SK-N-SH (cell line): ENCODE measurements around the gene ETS1. TPM values are rescaled to one million over a fixed set of nuclear protein-coding genes. Genes with fewer than 3 reads are reported as not detected.

Source experiments
- CTCF ChIA-PET: fragments of 300-600, 350-600 bp; formaldehyde crosslinking; extraction: SDS; loops from one replicate; lab custom pipeline; 2021; lab: Yijun Ruan, JAX
- POLR2A ChIA-PET: fragments of 350-600 bp; sonication (Branson Sonifier 250); formaldehyde crosslinking; extraction: SDS; loops from one replicate; lab custom pipeline; 2020; ENCODE audit warnings: antibody characterized with exemption, inconsistent platforms; lab: Yijun Ruan, JAX
- DNase-seq: peaks from one replicate; pipeline ENCODE4 v3.0.0; 2012
- H2AFZ ChIP-seq: fragments of 200-600 bp; sonication (generic); 2 replicates; pipeline ENCODE4 v1.8.1; 2016; ENCODE audit warnings: antibody characterized with exemption, mild to moderate bottlenecking, low read depth
- H3F3A ChIP-seq: fragments of 200-600 bp; sonication (generic); replicated peaks from 2 replicates; pipeline ENCODE3; 2016; ENCODE audit warnings: antibody characterized with exemption, mild to moderate bottlenecking; ENCODE audit not compliant: insufficient read depth
- H3K27ac ChIP-seq, 2 experiments: fragments of 200-500 bp in 1 of 2; fragments of 200-600 bp in 1 of 2; sonication (Bioruptor generic) in 1 of 2; sonication (generic), shearing (Covaris generic) in 1 of 2; 2 replicates each; pipeline versions ENCODE4 v1.5.1 to v1.6.1; 2014 to 2016; ENCODE audit warnings: low read depth in 2 of 2, inconsistent platforms in 1 of 2, low read length in 1 of 2, mild to moderate bottlenecking in 1 of 2, mixed read lengths in 1 of 2
- H3K27me3 ChIP-seq: fragments of 200-600 bp; sonication (generic), shearing (Covaris generic); 2 replicates; pipeline ENCODE4 v1.6.1; 2016; ENCODE audit warnings: mixed run types; ENCODE audit not compliant: insufficient read depth
- H3K36me3 ChIP-seq, 2 experiments: fragments of 200-500 bp in 1 of 2; fragments of 200-600 bp in 1 of 2; sonication (Bioruptor generic) in 1 of 2; sonication (generic) in 1 of 2; replicated peaks in 1 of 2; 2 replicates each; pipeline versions ENCODE3 to v1.5.1; 2014 to 2016; ENCODE audit warnings: low read length in 1 of 2, mild to moderate bottlenecking in 1 of 2; ENCODE audit not compliant: insufficient read depth in 2 of 2, control insufficient read depth in 1 of 2
- H3K4me1 ChIP-seq, 2 experiments: fragments of 200-500 bp in 1 of 2; fragments of 200-600 bp in 1 of 2; sonication (Bioruptor generic) in 1 of 2; sonication (generic), shearing (Covaris generic) in 1 of 2; 2 replicates each; pipeline versions ENCODE4 v1.5.1 to v1.6.1; 2014 to 2016; ENCODE audit warnings: low read depth in 1 of 2, low read length in 1 of 2, mixed run types in 1 of 2; ENCODE audit not compliant: insufficient read depth in 2 of 2, control insufficient read depth in 1 of 2
- H3K4me2 ChIP-seq: fragments of 200-600 bp; sonication (generic), shearing (Covaris generic); 2 replicates; pipeline ENCODE4 v1.6.1; 2017; ENCODE audit warnings: mixed run types
- H3K4me3 ChIP-seq, 2 experiments: fragments of 200-500 bp in 1 of 2; fragments of 200-600 bp in 1 of 2; sonication (Bioruptor generic) in 1 of 2; sonication (generic), shearing (Covaris generic) in 1 of 2; 2 replicates each; pipeline versions ENCODE4 v1.5.1 to v1.8.1; 2014 to 2016; ENCODE audit warnings: low read depth in 2 of 2, inconsistent platforms in 1 of 2, low read length in 1 of 2, mild to moderate bottlenecking in 1 of 2, mixed read lengths in 1 of 2, moderate library complexity in 1 of 2
- H3K79me2 ChIP-seq: fragments of 200-600 bp; sonication (generic); 2 replicates; pipeline ENCODE4 v1.8.1; 2017; ENCODE audit warnings: mild to moderate bottlenecking; ENCODE audit not compliant: insufficient read depth
- H3K9ac ChIP-seq: fragments of 200-600 bp; sonication (generic); 2 replicates; pipeline ENCODE4 v1.6.1; 2017; ENCODE audit warnings: mixed run types
- H3K9me2 ChIP-seq: fragments of 200-600 bp; sonication (generic); 2 replicates; pipeline ENCODE4 v1.6.1; 2017; ENCODE audit warnings: mixed run types
- H3K9me3 ChIP-seq: fragments of 200-600 bp; sonication (generic); 2 replicates; pipeline ENCODE4 v1.6.1; 2017; ENCODE audit warnings: mixed run types, mild to moderate bottlenecking, moderate library complexity
- H4K20me1 ChIP-seq: fragments of 200-600 bp; sonication (generic); 2 replicates; pipeline ENCODE4 v1.6.1; 2017; ENCODE audit warnings: mild to moderate bottlenecking, mixed run types; ENCODE audit not compliant: insufficient read depth
- CTCF ChIP-seq: fragments of 200-600 bp; sonication (generic); IDR thresholded peaks from 2 replicates; pipeline ENCODE4 v1.6.1; 2017; ENCODE audit warnings: antibody characterized with exemption, mild to moderate bottlenecking, moderate library complexity
- EZH2phosphoT487 ChIP-seq: fragments of 200-600 bp; sonication (generic); IDR thresholded peaks from 2 replicates; pipeline ENCODE4 v1.6.1; 2017; ENCODE audit warnings: low read depth, mixed run types, mild to moderate bottlenecking, antibody characterized with exemption, moderate library complexity, borderline replicate concordance
- FOSL2 ChIP-seq: IDR thresholded peaks from 2 replicates; pipeline ENCODE4 v1.4.0; 2012; ENCODE audit warnings: low read depth, mild to moderate bottlenecking, moderate library complexity, borderline replicate concordance
- GATA2 ChIP-seq: sonication (generic); formaldehyde crosslinking; IDR thresholded peaks from 2 replicates; pipeline ENCODE4 v1.5.0; 2020; ENCODE audit warnings: mild to moderate bottlenecking, missing genetic modification reagents
- MXI1 ChIP-seq: IDR thresholded peaks from 2 replicates; pipeline ENCODE4 v1.6.1; 2012; ENCODE audit warnings: mild to moderate bottlenecking, low read depth, low read length, improper control_type of control experiment
- PBX3 ChIP-seq: IDR thresholded peaks from 2 replicates; pipeline ENCODE4; 2012
- RAD21 ChIP-seq: IDR thresholded peaks from 2 replicates; pipeline ENCODE4 v1.6.1; 2012; ENCODE audit warnings: mild to moderate bottlenecking, low read length
- RFX5 ChIP-seq: IDR thresholded peaks from 2 replicates; pipeline ENCODE4 v1.6.1; 2012; ENCODE audit warnings: mild to moderate bottlenecking, improper control_type of control experiment, low read length
- RXRA ChIP-seq: IDR thresholded peaks from 2 replicates; pipeline ENCODE4 v1.4.0; 2012; ENCODE audit warnings: low read depth, mild to moderate bottlenecking, borderline replicate concordance
- SIN3A ChIP-seq: IDR thresholded peaks from 2 replicates; pipeline ENCODE4 v1.6.1; 2012; ENCODE audit warnings: low read depth, mild to moderate bottlenecking, low read length, moderate library complexity, borderline replicate concordance
- TAF1 ChIP-seq: IDR thresholded peaks from 2 replicates; pipeline ENCODE4 v1.6.1; 2012; ENCODE audit warnings: low read depth, mild to moderate bottlenecking, low read length, moderate library complexity, borderline replicate concordance
- USF1 ChIP-seq: IDR thresholded peaks from 2 replicates; pipeline ENCODE4 v1.4.0; 2012; ENCODE audit warnings: low read depth, borderline replicate concordance
- YY1 ChIP-seq: IDR thresholded peaks from 2 replicates; pipeline ENCODE4 v1.4.0; 2012; ENCODE audit warnings: low read depth, mild to moderate bottlenecking
- WGBS: methylation state at CpG from one replicate; pipeline ENCODE4 v1.1.6; 2017; ENCODE audit warnings: low lambda C conversion rate; 5-methylcytosine and 5-hydroxymethylcytosine counted together
- polyA plus RNA-seq, 3 experiments: library from polyadenylated mRNA; depleted of rRNA; stranded (reverse); fragments of >200 nt; gene quantifications; 2 replicates each; pipeline ENCODE4 v1.2.3, GENCODE V29; 2012

ETS1 gene
- polyA plus RNA-seq, 1 of the 3 experiments (the other 2 are of a cell fraction) = 14.5 TPM

- TF ChIP-seq RFX5 (no peak), SIN3A (no peak), EZH2phosphoT487 (no peak), RXRA (no peak), GATA2 (CRISPR knock-in tag) (peak; percentile 89), PBX3 (no peak; the same call in 1 of the 2 replicates), USF1 (no peak)
- TF ChIP-seq, all 33 proteins: peak for 8
These were observed 28.8 kb upstream of the ETS1 start (continued) for GRCh38 chr11:128616161-128616560.

- Histone ChIP-seq H3K27me3 (no peaks in the 10 kb centered on the region; the same call in 1 of the 2 replicates), H3K4me2 (no peak overlapping the region), H4K20me1 (no peaks in the 10 kb centered on the region), H3K9me3 (no peaks in the 10 kb centered on the region), H3K79me2 (no peaks in the 10 kb centered on the region), H3K4me3 (no peak overlapping the region), H3K36me3 (no peaks in the 10 kb centered on the region), H2AFZ (no peak overlapping the region), H3K9ac (no peak overlapping the region), H3K9me2 (no peaks in the 10 kb centered on the region), H3K27ac (peak overlapping the region in 1 of 2 experiments; percentile 71; a peak in 2 of 4 replicates), H3K4me1 (peaks cover 0 to 46% of the 10 kb centered on the region in 2 experiments; a peak in 2 of 4 replicates), H3F3A (no peaks in the 10 kb centered on the region)
- no peak for TF ChIP-seq EZH2phosphoT487
- TF ChIP-seq MXI1 = no peak
- TF ChIP-seq YY1 = no peak
- TF ChIP-seq FOSL2 = no peak
- no peak for TF ChIP-seq RAD21
- TF ChIP-seq CTCF = no peak
- no peak for TF ChIP-seq RXRA
- TF ChIP-seq TAF1 = no peak
- TF ChIP-seq SIN3A = no peak
- no peak for DNase-seq
- 88% methylated on average over 7 of the region's 7 CpGs for WGBS
- POLR2A ChIA-PET = interaction anchor here (1.0 to 1.2 kb wide), 2 partner anchors 72 to 253 kb away, joined by 3 read pairs; no protein-coding TSS in a partner anchor
- CTCF ChIA-PET = interaction anchor here (1.1 to 1.4 kb wide), 5 partner anchors 13 to 458 kb away, joined by 3 to 7 read pairs (median 4); no protein-coding TSS in a partner anchor
These were observed 28.3 kb upstream of the ETS1 start for GRCh38 chr11:128615612-128616011.
